Body of pancreas (tissue), 4 donors: ENCODE data around the gene POLD2.

Source experiments
- CTCF ChIP-seq, 7 experiments: fragments of 450-650 bp in 4 of 7; fragments of 200-600 bp in 3 of 7; sonication (generic) in 3 of 7; IDR thresholded peaks; one replicate each; pipeline ENCODE4 v1.5.1; 2016 to 2019; ENCODE audit warnings: antibody characterized with exemption in 7 of 7
- POLR2A ChIP-seq, 3 donors: fragments of 450-650 bp; IDR thresholded peaks; one replicate each; pipeline ENCODE4 v1.6.1; 2016; ENCODE audit warnings: antibody characterized with exemption in 3 of 3, mild to moderate bottlenecking in 2 of 3

DNA sequence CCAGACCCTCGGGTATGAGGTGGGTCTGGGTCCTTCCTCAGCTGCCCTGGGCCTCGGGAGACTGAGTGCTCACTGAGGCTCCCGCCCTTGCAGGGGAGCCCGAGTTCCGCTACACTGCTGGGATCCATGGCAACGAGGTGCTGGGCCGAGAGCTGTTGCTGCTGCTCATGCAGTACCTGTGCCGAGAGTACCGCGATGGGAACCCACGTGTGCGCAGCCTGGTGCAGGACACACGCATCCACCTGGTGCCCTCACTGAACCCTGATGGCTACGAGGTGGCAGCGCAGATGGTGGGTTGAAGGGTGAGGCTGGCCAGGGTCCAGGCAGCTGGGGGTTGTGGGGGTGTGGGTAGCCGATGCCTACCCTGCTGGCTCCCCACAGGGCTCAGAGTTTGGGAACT is 11.6 kb downstream of the POLD2 start:
- TF ChIP-seq CTCF (IDR thresholded peaks at IDR 0.05) (no peak), POLR2A (IDR thresholded peaks at IDR 0.05) (no peak)
